Activated CD4-positive, CD25-positive, alpha-beta regulatory T cell treated with anti-CD3 and anti-CD28 coated beads, Interleukin-2, amount 50 U/mL, for 24 hours (primary cell): ENCODE results near the gene NOL12.
"Not testable (repeated sequence)": the region's sequence is repeated elsewhere in the genome, so short reads cannot be mapped to it uniquely, and the experiment has no call there.

Experiments
- ATAC-seq, 2 donors: fragments of 150-1000 bp; cut with Tn5 transposase; one replicate each; pipeline ENCODE4 v1.10.0; 2021; ENCODE audit warnings: mild to moderate bottlenecking in 1 of 2, moderate library complexity in 1 of 2

The NOL12 gene

GRCh38 chr22:37715760-37716159 lies 29.6 kb downstream of the NOL12 start:
- no peak for ATAC-seq

GRCh38 chr22:37716708-37717107 lies 30.6 kb downstream of the NOL12 start:
- no peak for ATAC-seq

GRCh38 chr22:37717235-37717634 lies 31.1 kb downstream of the NOL12 start:
- ATAC-seq: not testable (repeated sequence)

GRCh38 chr22:37717746-37718305 lies 31.7 kb downstream of the NOL12 start:
- not testable (repeated sequence) for ATAC-seq

- ATAC-seq: no peak
Measured at GRCh38 chr22:37725551-37726240, 39.6 kb downstream of the NOL12 start.

- no peak for ATAC-seq
Measured at GRCh38 chr22:37726241-37726887, 40.2 kb downstream of the NOL12 start.

GRCh38 chr22:37728620-37729019 lies 42.5 kb downstream of the NOL12 start:
- ATAC-seq: no peak

- ATAC-seq: no peak
Measured at GRCh38 chr22:37731804-37732471, 45.8 kb downstream of the NOL12 start.

GRCh38 chr22:37732699-37733607 lies 46.8 kb downstream of the NOL12 start:
- no peak for ATAC-seq

GRCh38 chr22:37733625-37734401 lies 47.7 kb downstream of the NOL12 start:
- ATAC-seq: no peak

GRCh38 chr22:37734402-37734700 lies 48.2 kb downstream of the NOL12 start:
- no peak for ATAC-seq

- no peak for ATAC-seq
Measured at GRCh38 chr22:37734964-37735451, 48.9 kb downstream of the NOL12 start.

GRCh38 chr22:37739035-37739434 lies 52.9 kb downstream of the NOL12 start:
- ATAC-seq: no peak

- no peak for ATAC-seq
Measured at GRCh38 chr22:37739611-37740049, 53.5 kb downstream of the NOL12 start.

GRCh38 chr22:37740455-37741311 lies 54.5 kb downstream of the NOL12 start:
- no peak for ATAC-seq

- no peak for ATAC-seq
Measured at GRCh38 chr22:37741312-37741795, 55.2 kb downstream of the NOL12 start.

- ATAC-seq: no peak
Measured at GRCh38 chr22:37742376-37743171, 56.4 kb downstream of the NOL12 start.
